ENCODE results near the gene RPS6KA6. TPM values are rescaled to one million over a fixed set of nuclear protein-coding genes. Genes with fewer than 3 reads are reported as not detected.

RPS6KA6 gene
- total and polyA plus RNA-seq, 2 experiments from 2014 or later: 3.6 to 14.0 TPM

- H3K9me2 ChIP-seq (ENCODE audit: insufficient read depth): no peaks in the 10 kb centered on the region
- no peak overlapping the region for H2AFZ ChIP-seq
- no peak for TF ChIP-seq JUNB (IDR thresholded peaks at IDR 0.05; ENCODE audit: unreplicated experiment)
- no peak for TF ChIP-seq EZH2 (IDR thresholded peaks at IDR 0.05; ENCODE audit: low read depth, unreplicated experiment)
- TF ChIP-seq, protein P1, sequence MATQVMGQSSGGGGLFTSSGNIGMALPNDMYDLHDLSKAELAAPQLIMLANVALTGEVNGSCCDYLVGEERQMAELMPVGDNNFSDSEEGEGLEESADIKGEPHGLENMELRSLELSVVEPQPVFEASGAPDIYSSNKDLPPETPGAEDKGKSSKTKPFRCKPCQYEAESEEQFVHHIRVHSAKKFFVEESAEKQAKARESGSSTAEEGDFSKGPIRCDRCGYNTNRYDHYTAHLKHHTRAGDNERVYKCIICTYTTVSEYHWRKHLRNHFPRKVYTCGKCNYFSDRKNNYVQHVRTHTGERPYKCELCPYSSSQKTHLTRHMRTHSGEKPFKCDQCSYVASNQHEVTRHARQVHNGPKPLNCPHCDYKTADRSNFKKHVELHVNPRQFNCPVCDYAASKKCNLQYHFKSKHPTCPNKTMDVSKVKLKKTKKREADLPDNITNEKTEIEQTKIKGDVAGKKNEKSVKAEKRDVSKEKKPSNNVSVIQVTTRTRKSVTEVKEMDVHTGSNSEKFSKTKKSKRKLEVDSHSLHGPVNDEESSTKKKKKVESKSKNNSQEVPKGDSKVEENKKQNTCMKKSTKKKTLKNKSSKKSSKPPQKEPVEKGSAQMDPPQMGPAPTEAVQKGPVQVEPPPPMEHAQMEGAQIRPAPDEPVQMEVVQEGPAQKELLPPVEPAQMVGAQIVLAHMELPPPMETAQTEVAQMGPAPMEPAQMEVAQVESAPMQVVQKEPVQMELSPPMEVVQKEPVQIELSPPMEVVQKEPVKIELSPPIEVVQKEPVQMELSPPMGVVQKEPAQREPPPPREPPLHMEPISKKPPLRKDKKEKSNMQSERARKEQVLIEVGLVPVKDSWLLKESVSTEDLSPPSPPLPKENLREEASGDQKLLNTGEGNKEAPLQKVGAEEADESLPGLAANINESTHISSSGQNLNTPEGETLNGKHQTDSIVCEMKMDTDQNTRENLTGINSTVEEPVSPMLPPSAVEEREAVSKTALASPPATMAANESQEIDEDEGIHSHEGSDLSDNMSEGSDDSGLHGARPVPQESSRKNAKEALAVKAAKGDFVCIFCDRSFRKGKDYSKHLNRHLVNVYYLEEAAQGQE (IDR thresholded peaks at IDR 0.05; ENCODE audit: unreplicated experiment): no peak
- TF ChIP-seq NANOG (IDR thresholded peaks at IDR 0.05; ENCODE audit: borderline replicate concordance): no peak
- no peak for TF ChIP-seq ZNF331 (CRISPR knock-in tag; IDR thresholded peaks at IDR 0.05; ENCODE audit: low read depth)
- TF ChIP-seq STAT1 (IDR thresholded peaks at IDR 0.05; ENCODE audit: unreplicated experiment): no peak
- no peak for TF ChIP-seq CREB1 (CRISPR knock-in tag; IDR thresholded peaks at IDR 0.05; ENCODE audit: low read depth)
- no peak for TF ChIP-seq EZH2phosphoT487 (IDR thresholded peaks at IDR 0.05; ENCODE audit: unreplicated experiment)
- no peak for TF ChIP-seq ZNF114 (CRISPR knock-in tag; IDR thresholded peaks at IDR 0.05)
- no peak for TF ChIP-seq ETS1 (IDR thresholded peaks at IDR 0.05)
- no peak for TF ChIP-seq POLR2AphosphoS5 (IDR thresholded peaks at IDR 0.05; ENCODE audit: low read depth)
- H3K4me1 Mint-ChIP-seq: peaks cover 11% of the 10 kb centered on the region; the same call in 2 of the 3 replicates
- H3K36me3 ChIP-seq (ENCODE audit: insufficient read depth): no peaks in the 10 kb centered on the region
- no peak overlapping the region for H3K4me3 ChIP-seq
- ATAC-seq (no peak), DNase-seq (ENCODE audit: low spot score) (no peak)
- H3K27ac ChIP-seq (ENCODE audit: low read depth): no peak overlapping the region
- H3K36me3 Mint-ChIP-seq (ENCODE audit: low read depth): no peaks in the 10 kb centered on the region
- H3F3A ChIP-seq (replicated peaks; ENCODE audit: low read depth): no peaks in the 10 kb centered on the region
- no peaks in the 10 kb centered on the region for H3K27me3 ChIP-seq (ENCODE audit: insufficient read depth)
- no peak overlapping the region for H3K4me3 Mint-ChIP-seq
- H3K27ac Mint-ChIP-seq: no peak overlapping the region
- H3K27me3 Mint-ChIP-seq (ENCODE audit: insufficient read depth, low read depth, poor library complexity): no peaks in the 10 kb centered on the region
- peaks cover 8% of the 10 kb centered on the region for H3K4me1 ChIP-seq (ENCODE audit: insufficient read depth)
- H3K4me2 ChIP-seq: no peak overlapping the region
- H3K9me3 Mint-ChIP-seq: no peaks in the 10 kb centered on the region
- no peaks in the 10 kb centered on the region for H4K20me1 ChIP-seq (replicated peaks; ENCODE audit: insufficient read depth)
- H3K79me2 ChIP-seq (replicated peaks; ENCODE audit: insufficient read depth): no peaks in the 10 kb centered on the region
These were observed 30.7 kb upstream of the RPS6KA6 start for GRCh38 chrX:84218726-84219125.

- no peak overlapping the region for H3K27ac ChIP-seq (ENCODE audit: low read depth)
- no peaks in the 10 kb centered on the region for H4K20me1 ChIP-seq (replicated peaks; ENCODE audit: insufficient read depth)
- no peaks in the 10 kb centered on the region for H3K79me2 ChIP-seq (replicated peaks; ENCODE audit: insufficient read depth)
- H3K27me3 Mint-ChIP-seq (ENCODE audit: insufficient read depth, low read depth, poor library complexity): no peaks in the 10 kb centered on the region
- no peak overlapping the region for H3K4me3 ChIP-seq
- H3K27ac Mint-ChIP-seq: no peak overlapping the region
- H3K27me3 ChIP-seq (ENCODE audit: insufficient read depth): no peaks in the 10 kb centered on the region
- TF ChIP-seq ZNF331 (CRISPR knock-in tag; IDR thresholded peaks at IDR 0.05; ENCODE audit: low read depth): no peak
- H3K4me3 Mint-ChIP-seq: no peak overlapping the region
- no peak for DNase-seq (ENCODE audit: low spot score)
- H3K4me1 ChIP-seq (ENCODE audit: insufficient read depth): peaks cover 8% of the 10 kb centered on the region
- H3K4me1 Mint-ChIP-seq: peaks cover 11% of the 10 kb centered on the region; the same call in 2 of the 3 replicates
- H2AFZ ChIP-seq: no peak overlapping the region
- ATAC-seq: no peak
- no peaks in the 10 kb centered on the region for H3K9me2 ChIP-seq (ENCODE audit: insufficient read depth)
- H3K36me3 ChIP-seq (ENCODE audit: insufficient read depth): no peaks in the 10 kb centered on the region
- no peaks in the 10 kb centered on the region for H3F3A ChIP-seq (replicated peaks; ENCODE audit: low read depth)
- no peak overlapping the region for H3K4me2 ChIP-seq
- no peaks in the 10 kb centered on the region for H3K36me3 Mint-ChIP-seq (ENCODE audit: low read depth)
- no peaks in the 10 kb centered on the region for H3K9me3 Mint-ChIP-seq
These were observed 28.9 kb upstream of the RPS6KA6 start for GRCh38 chrX:84216881-84217280.
